ENCODE results near the gene OSR1. TPM values are rescaled to one million over a fixed set of nuclear protein-coding genes. Genes with fewer than 3 reads are reported as not detected.

The OSR1 gene
- total RNA-seq, 2 donors from 2014 or later = 2.1 to 5.3 TPM

DNA sequence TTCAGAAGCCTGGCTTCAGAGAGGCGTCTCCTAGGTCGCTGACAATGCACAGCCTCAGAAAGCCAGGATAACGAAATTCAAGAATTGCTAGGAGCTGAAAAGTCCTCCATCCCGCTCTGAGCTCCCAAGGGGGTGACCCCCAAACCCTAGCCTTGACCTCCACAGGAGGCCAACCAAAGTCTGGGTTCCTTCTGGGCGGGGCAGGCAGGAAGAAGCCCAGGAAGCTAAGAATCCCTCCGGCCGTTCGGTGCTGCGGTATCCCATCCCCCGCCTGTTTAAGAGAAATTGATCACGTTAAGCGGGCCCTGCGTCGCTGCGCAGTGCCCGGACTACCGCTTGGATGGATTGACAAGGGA lies 2.5 kb upstream of the OSR1 start:
- no peak for DNase-seq
- H3K27ac ChIP-seq = no peak overlapping the region

DNA sequence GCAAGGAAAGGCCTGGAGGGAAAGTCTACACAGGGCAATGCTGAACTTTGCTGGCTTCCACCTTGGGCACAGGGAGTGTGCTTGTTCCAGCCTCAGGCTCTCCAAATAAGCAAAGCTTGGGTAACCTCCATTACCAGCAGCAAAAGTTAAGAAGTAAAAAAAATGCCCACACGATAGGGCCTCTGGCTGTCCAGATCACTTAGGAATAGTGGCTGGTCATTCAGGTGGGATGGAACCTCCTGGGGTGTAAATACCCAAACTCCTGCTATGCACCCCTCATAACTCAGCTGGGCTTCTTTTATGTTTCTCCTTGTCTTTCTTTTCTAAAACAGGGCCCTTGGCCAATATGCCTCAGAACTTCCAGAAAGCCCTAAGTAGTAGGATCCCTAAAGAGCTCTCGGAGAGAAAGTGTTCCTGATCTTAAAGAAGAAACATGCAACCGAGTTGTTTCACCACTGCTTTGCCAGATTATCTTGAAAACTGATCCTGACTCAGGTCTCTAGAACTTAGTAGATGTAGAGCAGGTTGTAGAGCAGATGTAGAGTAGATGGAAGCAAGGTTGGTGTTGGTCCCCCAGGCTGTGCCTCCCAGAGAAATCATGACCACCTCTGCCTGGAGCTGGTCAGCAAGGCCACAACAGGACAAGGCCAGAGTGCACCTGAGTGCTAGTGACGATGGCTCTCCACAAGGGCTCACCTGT lies 2.0 kb upstream of the OSR1 start:
- H3K4me1 ChIP-seq = peaks cover 43% of the 10 kb centered on the region
- H3K36me3 ChIP-seq (replicated peaks in 1 of 2; ENCODE audit: insufficient read depth in 1 of 2, low read depth in 2 of 2) = no peaks in the 10 kb centered on the region
- no peak for DNase-seq
- WGBS, 2 donors = 85% methylated on average over 4 of the region's 4 CpGs
- TF ChIP-seq, protein P1, sequence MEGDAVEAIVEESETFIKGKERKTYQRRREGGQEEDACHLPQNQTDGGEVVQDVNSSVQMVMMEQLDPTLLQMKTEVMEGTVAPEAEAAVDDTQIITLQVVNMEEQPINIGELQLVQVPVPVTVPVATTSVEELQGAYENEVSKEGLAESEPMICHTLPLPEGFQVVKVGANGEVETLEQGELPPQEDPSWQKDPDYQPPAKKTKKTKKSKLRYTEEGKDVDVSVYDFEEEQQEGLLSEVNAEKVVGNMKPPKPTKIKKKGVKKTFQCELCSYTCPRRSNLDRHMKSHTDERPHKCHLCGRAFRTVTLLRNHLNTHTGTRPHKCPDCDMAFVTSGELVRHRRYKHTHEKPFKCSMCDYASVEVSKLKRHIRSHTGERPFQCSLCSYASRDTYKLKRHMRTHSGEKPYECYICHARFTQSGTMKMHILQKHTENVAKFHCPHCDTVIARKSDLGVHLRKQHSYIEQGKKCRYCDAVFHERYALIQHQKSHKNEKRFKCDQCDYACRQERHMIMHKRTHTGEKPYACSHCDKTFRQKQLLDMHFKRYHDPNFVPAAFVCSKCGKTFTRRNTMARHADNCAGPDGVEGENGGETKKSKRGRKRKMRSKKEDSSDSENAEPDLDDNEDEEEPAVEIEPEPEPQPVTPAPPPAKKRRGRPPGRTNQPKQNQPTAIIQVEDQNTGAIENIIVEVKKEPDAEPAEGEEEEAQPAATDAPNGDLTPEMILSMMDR (IDR thresholded peaks at IDR 0.05) = no peak
- TF ChIP-seq POLR2A (IDR thresholded peaks at IDR 0.05) = no peak
- H3K4me3 ChIP-seq = no peak overlapping the region
- H3K9me3 ChIP-seq = no peaks in the 10 kb centered on the region
- intact Hi-C loops (cut with DNase I) = loop anchor here (5.0 kb wide), 1 partner anchor 608 kb away; no protein-coding TSS in a partner anchor
- ATAC-seq = no peak
- no peak overlapping the region for H3K27ac ChIP-seq
- H3K27me3 ChIP-seq = peaks cover 0 to 33% of the 10 kb centered on the region in 2 donors

More for the DNA sequence above, 2.5 kb upstream of the OSR1 start:
- ATAC-seq = no peak
- H3K36me3 ChIP-seq (replicated peaks in 1 of 2; ENCODE audit: insufficient read depth in 1 of 2, low read depth in 2 of 2) = no peaks in the 10 kb centered on the region
- no peak overlapping the region for H3K4me3 ChIP-seq
- 20 to 30% methylated on average over 17 of the region's 17 CpGs for WGBS, 2 donors
- TF ChIP-seq, protein P1 (IDR thresholded peaks at IDR 0.05) = no peak
- TF ChIP-seq POLR2A (IDR thresholded peaks at IDR 0.05) = no peak
- H3K4me1 ChIP-seq = peaks cover 43% of the 10 kb centered on the region
- intact Hi-C loops (cut with DNase I) = loop anchor here (5.0 kb wide), 1 partner anchor 609 kb away; no protein-coding TSS in a partner anchor
- no peaks in the 10 kb centered on the region for H3K9me3 ChIP-seq
- peaks cover 0 to 28% of the 10 kb centered on the region in 2 donors for H3K27me3 ChIP-seq

DNA sequence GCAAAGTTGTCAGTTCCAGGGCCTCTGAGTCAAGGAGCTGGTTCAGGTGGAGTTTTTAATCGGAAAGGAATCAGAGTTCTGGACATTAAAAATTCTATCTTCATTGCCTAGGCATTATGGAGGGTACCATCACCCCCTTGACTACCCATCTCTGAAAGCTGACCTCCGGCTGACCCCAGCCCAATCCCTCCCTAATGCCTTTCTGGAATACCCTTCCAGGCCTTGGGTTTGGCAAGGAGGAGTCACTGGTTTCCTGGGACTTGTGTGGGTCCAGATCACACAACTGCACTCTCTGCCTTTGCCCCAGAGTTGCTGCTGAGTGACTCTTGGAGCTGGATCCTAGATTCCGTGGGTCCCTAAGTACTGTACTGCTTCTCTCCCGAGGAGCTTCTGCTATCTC lies 1.0 kb upstream of the OSR1 start:
- Histone ChIP-seq H3K4me1 (peaks cover 43% of the 10 kb centered on the region), H3K4me3 (no peak overlapping the region), H3K9me3 (no peaks in the 10 kb centered on the region), H3K27ac (no peak overlapping the region), H3K36me3 (replicated peaks in 1 of 2; ENCODE audit: insufficient read depth in 1 of 2, low read depth in 2 of 2) (no peaks in the 10 kb centered on the region), H3K27me3 (peaks cover 0 to 36% of the 10 kb centered on the region in 2 donors)
- ATAC-seq (no peak), DNase-seq (no peak)
- TF ChIP-seq, protein P1 (IDR thresholded peaks at IDR 0.05) = no peak
- TF ChIP-seq POLR2A (IDR thresholded peaks at IDR 0.05) = no peak
- intact Hi-C loops (cut with DNase I) = no loop called here
- WGBS, 2 donors = 83 to 85% methylated on average over 4 of the region's 4 CpGs

DNA sequence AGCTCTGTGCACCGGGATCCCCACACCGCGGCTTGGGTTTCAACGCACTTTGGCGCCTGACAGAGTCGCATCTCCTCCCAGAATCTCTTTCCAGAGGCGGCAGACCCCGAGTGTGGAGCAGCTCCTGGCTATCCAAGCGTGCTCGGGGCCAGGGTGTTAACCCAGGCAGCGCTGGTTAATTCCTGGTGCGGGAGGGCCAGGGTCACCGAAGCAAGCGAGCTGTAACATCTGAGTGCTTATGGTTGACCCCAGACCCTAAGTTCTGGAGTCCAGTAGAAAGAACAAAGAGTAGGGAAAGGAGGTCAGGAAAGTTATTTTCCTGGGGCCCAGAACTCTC lies 566 bp upstream of the OSR1 start:
- Histone ChIP-seq H3K4me1 (peaks cover 43% of the 10 kb centered on the region), H3K27ac (no peak overlapping the region), H3K36me3 (replicated peaks in 1 of 2; ENCODE audit: insufficient read depth in 1 of 2, low read depth in 2 of 2) (no peaks in the 10 kb centered on the region), H3K9me3 (no peaks in the 10 kb centered on the region), H3K27me3 (peaks cover 0 to 36% of the 10 kb centered on the region in 2 donors), H3K4me3 (no peak overlapping the region)
- ATAC-seq (no peak), DNase-seq (no peak)
- TF ChIP-seq, protein P1 (IDR thresholded peaks at IDR 0.05) = no peak
- no peak for TF ChIP-seq POLR2A (IDR thresholded peaks at IDR 0.05)
- intact Hi-C loops (cut with DNase I) = no loop called here
- 21 to 42% methylated on average over 5 to 14 of the region's 14 CpGs for WGBS, 2 donors
